Activated CD8-positive, alpha-beta memory T cell treated with anti-CD3 and anti-CD28 coated beads, Interleukin-2, amount 50 U/mL, for 1 hour (primary cell): ENCODE measurements around the gene NR1I3.
A peak's percentile ranks its signal among the peaks of the same experiment; 100 is the strongest.
"Not testable (repeated sequence)": the region's sequence is repeated elsewhere in the genome, so short reads cannot be mapped to it uniquely, and the experiment has no call there.

Experiments used
- DNase-seq: peaks from one replicate; pipeline ENCODE4 v3.0.0-alpha.2; 2020; ENCODE audit errors: extremely low read depth

Gene NR1I3

GRCh38 chr1:161238039-161238473, at the start of gene NR1I3:
TSS of gene NR1I3 (minus strand) at chr1:161238203. CDS start at chr1:161236565, 1,638 bp downstream.
- DNase-seq, result no peak

- no peak for DNase-seq
Measured at GRCh38 chr1:161287482-161288054, 49.6 kb upstream of the NR1I3 start.

- no peak for DNase-seq
Measured at GRCh38 chr1:161285521-161285920, 47.5 kb upstream of the NR1I3 start.

GRCh38 chr1:161285113-161285512, 47.1 kb upstream of the NR1I3 start:
- no peak for DNase-seq

GRCh38 chr1:161282991-161283390, 45.0 kb upstream of the NR1I3 start:
- DNase-seq, result no peak

GRCh38 chr1:161274874-161275273, 36.9 kb upstream of the NR1I3 start:
- DNase-seq, result no peak

GRCh38 chr1:161273402-161273801, 35.4 kb upstream of the NR1I3 start:
- DNase-seq, result no peak

- no peak for DNase-seq
Measured at GRCh38 chr1:161267321-161267720, 29.3 kb upstream of the NR1I3 start.

- no peak for DNase-seq
Measured at GRCh38 chr1:161266836-161267235, 28.8 kb upstream of the NR1I3 start.

GRCh38 chr1:161266202-161266601, 28.2 kb upstream of the NR1I3 start:
- DNase-seq, result no peak

- no peak for DNase-seq
Measured at GRCh38 chr1:161265305-161265704, 27.3 kb upstream of the NR1I3 start.

GRCh38 chr1:161261261-161262235, 23.5 kb upstream of the NR1I3 start:
- no peak for DNase-seq

GRCh38 chr1:161260376-161261260, 22.6 kb upstream of the NR1I3 start:
- no peak for DNase-seq

GRCh38 chr1:161259765-161260164, 21.8 kb upstream of the NR1I3 start:
- no peak for DNase-seq

GRCh38 chr1:161259345-161259702, 21.3 kb upstream of the NR1I3 start:
- no peak for DNase-seq

GRCh38 chr1:161258439-161259344, 20.7 kb upstream of the NR1I3 start, which contains the start of gene PCP4L1:
TSS of gene PCP4L1 (plus strand) at chr1:161258745. CDS start at chr1:161258975, 230 bp downstream.
- peak; percentile 11 for DNase-seq

GRCh38 chr1:161257109-161257508, 19.1 kb upstream of the NR1I3 start:
- not testable (repeated sequence) for DNase-seq

- DNase-seq, result not testable (repeated sequence)
Measured at GRCh38 chr1:161255955-161256520, 18.0 kb upstream of the NR1I3 start.

- not testable (repeated sequence) for DNase-seq
Measured at GRCh38 chr1:161255302-161255701, 17.3 kb upstream of the NR1I3 start.

GRCh38 chr1:161251579-161251978, 13.6 kb upstream of the NR1I3 start:
- DNase-seq, result no peak
